Stimulated activated naive B cell treated with anti-CD40 and anti-IgM and Interleukin-4, amounts not matched to agents 10 μg/mL and 1 μg/mL and 100 μg/mL, for 72 hours (primary cell): ENCODE data around the gene BCAS4.
"Not testable (repeated sequence)": the region's sequence is repeated elsewhere in the genome, so short reads cannot be mapped to it uniquely, and the experiment has no call there.

ENCODE experiments used
- ATAC-seq, 2 donors: fragments of 150-1000 bp; cut with Tn5 transposase; replicated peaks; 2 replicates each; pipeline ENCODE4 v1.10.0; 2021; ENCODE audit warnings: moderate library complexity in 1 of 2
- DNase-seq: peaks from one replicate; pipeline ENCODE4 v3.0.0; 2021
- H3K27ac Mint-ChIP-seq: one replicate; pipeline ENCODE4 v1.8.0; 2022; ENCODE audit warnings: mild to moderate bottlenecking, mixed read lengths
- H3K27me3 Mint-ChIP-seq, 2 donors: one replicate each; pipeline ENCODE4 v1.8.0; 2022; ENCODE audit warnings: mixed read lengths in 2 of 2
- H3K36me3 Mint-ChIP-seq, 2 donors: one replicate each; pipeline ENCODE4 v1.8.0; 2022; ENCODE audit warnings: mixed read lengths in 2 of 2, mild to moderate bottlenecking in 1 of 2
- H3K4me1 Mint-ChIP-seq, 2 donors: one replicate each; pipeline ENCODE4 v1.8.0; 2022; ENCODE audit warnings: mixed read lengths in 2 of 2, mild to moderate bottlenecking in 1 of 2
- H3K4me3 Mint-ChIP-seq, 2 donors: one replicate each; pipeline ENCODE4 v1.8.0; 2022; ENCODE audit warnings: mild to moderate bottlenecking in 2 of 2, mixed read lengths in 2 of 2, moderate library complexity in 1 of 2
- H3K9me3 Mint-ChIP-seq, 2 donors: one replicate each; pipeline ENCODE4 v1.8.0; 2022; ENCODE audit warnings: mixed read lengths in 2 of 2, mild to moderate bottlenecking in 1 of 2

The BCAS4 gene

GRCh38 chr20:50783903-50784302, 11.0 kb upstream of the BCAS4 start:
- DNase-seq (no peak), ATAC-seq (no peak)
- Mint-ChIP-seq H3K36me3 (no peaks in the 10 kb centered on the region), H3K4me1 (no peaks in the 10 kb centered on the region), H3K27ac (no peak overlapping the region), H3K9me3 (no peaks in the 10 kb centered on the region), H3K4me3 (no peak overlapping the region), H3K27me3 (peaks cover 0 to 15% of the 10 kb centered on the region in 2 donors)

GRCh38 chr20:50784464-50784863, 10.4 kb upstream of the BCAS4 start:
- ATAC-seq = no peak
- Mint-ChIP-seq H3K27me3 (peaks cover 0 to 15% of the 10 kb centered on the region in 2 donors), H3K36me3 (no peaks in the 10 kb centered on the region), H3K4me3 (no peak overlapping the region), H3K27ac (no peak overlapping the region), H3K4me1 (no peaks in the 10 kb centered on the region), H3K9me3 (no peaks in the 10 kb centered on the region)
- no peak for DNase-seq

- DNase-seq = no peak
- Mint-ChIP-seq H3K4me3 (no peak overlapping the region), H3K27ac (no peak overlapping the region)
Measured at GRCh38 chr20:50786703-50787102, 8.2 kb upstream of the BCAS4 start.

GRCh38 chr20:50787181-50787580, 7.7 kb upstream of the BCAS4 start:
- H3K9me3 Mint-ChIP-seq = no peaks in the 10 kb centered on the region
- H3K36me3 Mint-ChIP-seq = no peaks in the 10 kb centered on the region
- no peak for ATAC-seq
- H3K27ac Mint-ChIP-seq = peak overlapping the region; percentile 15
- no peak for DNase-seq
- peaks cover 0 to 4% of the 10 kb centered on the region in 2 donors for H3K27me3 Mint-ChIP-seq
- H3K4me3 Mint-ChIP-seq = no peak overlapping the region
- H3K4me1 Mint-ChIP-seq = peaks cover 1 to 18% of the 10 kb centered on the region in 2 donors

More at GRCh38 chr20:50786703-50787102, 8.2 kb upstream of the BCAS4 start:
- H3K27me3 Mint-ChIP-seq = peaks cover 0 to 7% of the 10 kb centered on the region in 2 donors
- ATAC-seq = no peak
- no peaks in the 10 kb centered on the region for H3K36me3 Mint-ChIP-seq
- H3K9me3 Mint-ChIP-seq = no peaks in the 10 kb centered on the region
- H3K4me1 Mint-ChIP-seq = peaks cover 1 to 18% of the 10 kb centered on the region in 2 donors

GRCh38 chr20:50788045-50788991, 6.5 kb upstream of the BCAS4 start:
- no peak for DNase-seq
- H3K36me3 Mint-ChIP-seq = no peaks in the 10 kb centered on the region
- peaks cover 1 to 18% of the 10 kb centered on the region in 2 donors for H3K4me1 Mint-ChIP-seq
- no peak for ATAC-seq
- peaks cover 0 to 4% of the 10 kb centered on the region in 2 donors for H3K27me3 Mint-ChIP-seq
- H3K9me3 Mint-ChIP-seq = no peaks in the 10 kb centered on the region
- H3K27ac Mint-ChIP-seq = no peak overlapping the region
- H3K4me3 Mint-ChIP-seq = no peak overlapping the region

GRCh38 chr20:50789968-50790650, 4.8 kb upstream of the BCAS4 start:
- peaks cover 0 to 4% of the 10 kb centered on the region in 2 donors for H3K27me3 Mint-ChIP-seq
- ATAC-seq (no peak), DNase-seq (no peak)
- H3K4me1 Mint-ChIP-seq = peaks cover 1 to 18% of the 10 kb centered on the region in 2 donors
- no peak overlapping the region for H3K4me3 Mint-ChIP-seq
- H3K9me3 Mint-ChIP-seq = no peaks in the 10 kb centered on the region
- H3K36me3 Mint-ChIP-seq = no peaks in the 10 kb centered on the region
- H3K27ac Mint-ChIP-seq = peak overlapping the region; percentile 87

- DNase-seq (peak; percentile 83), ATAC-seq (peak; percentile 76)
- H3K4me3 Mint-ChIP-seq = peak overlapping the region in 1 of 2 donors; percentile 59
- no peaks in the 10 kb centered on the region for H3K9me3 Mint-ChIP-seq
- H3K27me3 Mint-ChIP-seq = peaks cover 0 to 4% of the 10 kb centered on the region in 2 donors
- H3K36me3 Mint-ChIP-seq = no peaks in the 10 kb centered on the region
- H3K27ac Mint-ChIP-seq = peak overlapping the region; percentile 87
- H3K4me1 Mint-ChIP-seq = peaks cover 1 to 21% of the 10 kb centered on the region in 2 donors
Measured at GRCh38 chr20:50790651-50791277, 4.1 kb upstream of the BCAS4 start.

- peaks cover 0 to under 1% of the 10 kb centered on the region in 2 donors for H3K36me3 Mint-ChIP-seq
- H3K27ac Mint-ChIP-seq = peak overlapping the region; percentile 60
- DNase-seq = no peak
- peaks cover 4 to 29% of the 10 kb centered on the region in 2 donors for H3K4me1 Mint-ChIP-seq
- H3K4me3 Mint-ChIP-seq = no peak overlapping the region
- no peaks in the 10 kb centered on the region for H3K9me3 Mint-ChIP-seq
- ATAC-seq = no peak
- H3K27me3 Mint-ChIP-seq = no peaks in the 10 kb centered on the region
Measured at GRCh38 chr20:50792708-50793574, 1.9 kb upstream of the BCAS4 start.

GRCh38 chr20:50793575-50794016, 1.3 kb upstream of the BCAS4 start:
- H3K27me3 Mint-ChIP-seq, H3K36me3 Mint-ChIP-seq, H3K9me3 Mint-ChIP-seq, DNase-seq, ATAC-seq: not testable (repeated sequence)
- peak overlapping the region in 1 of 2 donors; percentile 54 for H3K4me3 Mint-ChIP-seq
- H3K27ac Mint-ChIP-seq = peak overlapping the region; percentile 56
- peaks cover 4 to 29% of the 10 kb centered on the region in 2 donors for H3K4me1 Mint-ChIP-seq

- peak overlapping the region; percentile 60 to 74 for H3K4me3 Mint-ChIP-seq
- DNase-seq = no peak
Measured at GRCh38 chr20:50794181-50794845, 548 bp upstream of the BCAS4 start.

GRCh38 chr20:50797142-50797541, 2.3 kb downstream of the BCAS4 start:
- Mint-ChIP-seq H3K27ac (no peak overlapping the region), H3K4me1 (peaks cover 22 to 38% of the 10 kb centered on the region in 2 donors)

More at GRCh38 chr20:50794181-50794845, 548 bp upstream of the BCAS4 start:
- H3K4me1 Mint-ChIP-seq = peaks cover 9 to 36% of the 10 kb centered on the region in 2 donors
- H3K36me3 Mint-ChIP-seq = peaks cover 0 to 3% of the 10 kb centered on the region in 2 donors
- peak; percentile 2 to 4 for ATAC-seq
- peak overlapping the region; percentile 20 for H3K27ac Mint-ChIP-seq
- no peaks in the 10 kb centered on the region for H3K27me3 Mint-ChIP-seq
- no peaks in the 10 kb centered on the region for H3K9me3 Mint-ChIP-seq

GRCh38 chr20:50798650-50799049, 3.8 kb downstream of the BCAS4 start:
- H3K4me3 Mint-ChIP-seq = peak overlapping the region in 1 of 2 donors; percentile 6
- no peaks in the 10 kb centered on the region for H3K9me3 Mint-ChIP-seq
- no peaks in the 10 kb centered on the region for H3K27me3 Mint-ChIP-seq
- peaks cover 25 to 43% of the 10 kb centered on the region in 2 donors for H3K4me1 Mint-ChIP-seq
- DNase-seq = no peak
- peak overlapping the region; percentile 97 for H3K27ac Mint-ChIP-seq
- ATAC-seq = no peak
- peaks cover 6 to 11% of the 10 kb centered on the region in 2 donors for H3K36me3 Mint-ChIP-seq

More at GRCh38 chr20:50797142-50797541, 2.3 kb downstream of the BCAS4 start:
- Mint-ChIP-seq H3K36me3 (peaks cover 6 to 11% of the 10 kb centered on the region in 2 donors), H3K27me3 (no peaks in the 10 kb centered on the region), H3K4me3 (no peak overlapping the region), H3K9me3 (no peaks in the 10 kb centered on the region)
- no peak for ATAC-seq
- DNase-seq = no peak
